NCI-H2081 (cell line): ENCODE results near the gene INSIG2.
A peak's percentile ranks its signal among the peaks of the same experiment; 100 is the strongest.

Source experiments
- DNase-seq, 2 experiments: peaks; one replicate each; lab custom pipeline; 2025; lab: John Stamatoyannopoulos, UW

Gene INSIG2

DNA sequence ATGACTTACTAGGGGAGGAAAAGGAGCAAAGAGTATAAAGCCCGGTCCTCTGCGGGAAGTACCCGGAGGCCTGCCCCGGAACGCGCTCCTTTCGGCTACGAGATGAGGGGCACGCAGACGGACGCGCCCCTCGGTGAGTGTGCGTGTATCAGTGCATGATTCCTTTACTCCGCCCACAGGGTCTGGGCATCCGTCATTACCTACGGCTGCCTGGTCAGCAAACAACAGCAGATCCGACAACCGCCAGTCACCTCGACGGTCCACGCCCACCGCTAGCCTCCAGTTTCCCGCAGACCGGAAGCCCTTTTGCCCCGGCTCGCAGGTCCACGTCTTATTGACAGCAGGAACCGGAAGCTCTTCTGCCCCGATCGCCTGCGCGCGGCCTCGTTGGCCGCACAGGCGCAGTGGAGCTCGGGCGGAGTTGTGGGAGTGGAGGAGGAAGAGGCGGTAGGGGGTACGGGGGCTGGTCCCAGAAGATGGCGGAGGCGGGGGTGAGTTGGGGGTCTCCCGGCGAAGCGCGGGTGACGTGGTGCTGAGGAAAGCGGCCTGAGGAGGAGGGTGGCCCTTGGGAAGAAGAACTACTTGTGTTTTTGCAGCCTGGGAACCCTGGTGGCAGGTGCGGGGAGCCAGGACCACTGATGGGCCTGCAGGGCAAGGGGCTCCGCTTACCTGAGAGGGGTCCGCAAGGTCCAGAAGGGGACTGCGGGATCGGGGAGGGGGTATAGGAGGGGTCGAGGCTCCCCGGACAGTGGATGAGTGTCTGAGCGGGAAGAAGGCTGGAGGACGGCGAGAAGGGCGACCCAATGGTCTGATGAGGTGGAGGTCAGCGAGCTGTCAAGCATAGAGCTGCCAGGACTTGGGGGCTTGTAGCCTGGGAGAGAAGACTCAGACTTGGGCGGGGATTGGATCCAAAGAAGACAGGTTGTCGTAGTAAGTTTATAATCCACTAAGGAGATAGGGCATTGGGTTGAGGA is at the start of gene INSIG2:
Gene INSIG2 (plus strand): TSS at position 421 of the 974 bp plus-strand sequence. CDS start 8,086 bp downstream, outside the sequence.
- peak; percentile 95 to 98 for DNase-seq

DNA sequence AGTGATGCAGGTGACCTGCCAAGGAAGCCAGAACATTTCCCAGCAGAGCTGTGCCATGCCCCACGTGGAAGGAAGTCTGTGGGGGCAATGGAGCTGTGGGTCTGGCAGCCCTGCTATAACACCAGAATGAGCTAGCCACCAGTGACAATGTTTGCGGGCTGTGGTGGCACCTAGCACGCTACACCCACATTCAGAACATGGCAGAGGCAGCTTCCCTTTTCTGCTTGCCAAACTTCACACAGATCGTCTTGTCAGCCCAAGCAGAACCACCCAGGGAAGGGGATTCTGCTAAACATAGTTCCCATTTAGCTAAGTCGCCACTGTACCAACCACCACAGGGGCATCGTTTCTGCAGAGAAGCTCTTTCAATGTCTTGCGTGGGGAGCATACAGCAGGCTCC is 47.4 kb upstream of the INSIG2 start:
- DNase-seq, result no peak

DNA sequence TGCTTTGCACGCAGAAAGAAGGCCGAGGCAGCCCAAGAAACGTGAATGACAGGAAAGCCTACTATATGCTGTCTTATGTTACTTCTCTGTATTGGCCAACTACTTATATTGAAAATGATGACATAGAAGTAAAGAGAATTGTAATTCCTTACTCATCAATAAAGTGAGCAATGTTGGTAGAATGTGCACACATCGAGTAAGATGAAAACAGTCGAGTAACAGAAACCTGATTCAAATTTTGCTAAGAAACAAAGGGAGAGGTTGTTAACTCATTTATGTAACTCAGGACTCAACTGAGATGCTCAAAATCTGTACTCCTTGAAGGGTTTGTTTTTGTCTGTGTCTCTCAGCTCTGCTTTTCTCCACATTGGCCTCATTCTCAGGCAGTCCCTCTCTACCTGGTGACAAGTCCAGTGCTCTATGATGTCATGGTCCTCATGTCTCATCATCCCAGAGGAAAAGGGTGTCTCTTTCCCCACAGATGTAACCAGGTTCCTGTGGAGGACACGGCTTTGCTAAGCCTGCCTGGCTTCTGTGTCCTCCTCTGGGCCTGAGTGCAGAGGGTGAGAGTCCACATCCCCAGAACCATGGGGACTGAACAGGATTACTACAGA is 44.1 kb upstream of the INSIG2 start:
- DNase-seq, result no peak

- no peak for DNase-seq
Observed at GRCh38 chr2:118044854-118045253, 43.4 kb upstream of the INSIG2 start.

DNA sequence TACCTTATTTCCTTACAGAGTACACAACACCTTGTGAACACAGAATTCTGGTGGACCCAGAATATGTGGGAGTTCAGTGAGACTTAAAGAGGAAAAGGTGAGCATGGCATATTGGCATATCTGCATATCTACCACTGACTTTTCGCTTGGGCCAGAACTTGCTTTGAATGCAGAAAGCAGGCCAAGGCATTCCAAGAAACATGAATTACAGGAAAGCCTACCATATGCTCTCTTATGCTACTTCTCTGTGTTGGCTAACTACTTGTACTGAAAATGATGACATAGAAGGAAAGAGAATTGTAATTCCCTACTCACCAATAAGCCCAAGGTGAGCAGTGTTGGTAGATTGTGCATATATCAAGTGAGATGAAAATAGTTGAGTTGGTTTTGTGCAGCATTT is 43.0 kb upstream of the INSIG2 start:
- no peak for DNase-seq

GRCh38 chr2:118046634-118047210 is 41.5 kb upstream of the INSIG2 start:
- peak; percentile 25 to 45 for DNase-seq

DNA sequence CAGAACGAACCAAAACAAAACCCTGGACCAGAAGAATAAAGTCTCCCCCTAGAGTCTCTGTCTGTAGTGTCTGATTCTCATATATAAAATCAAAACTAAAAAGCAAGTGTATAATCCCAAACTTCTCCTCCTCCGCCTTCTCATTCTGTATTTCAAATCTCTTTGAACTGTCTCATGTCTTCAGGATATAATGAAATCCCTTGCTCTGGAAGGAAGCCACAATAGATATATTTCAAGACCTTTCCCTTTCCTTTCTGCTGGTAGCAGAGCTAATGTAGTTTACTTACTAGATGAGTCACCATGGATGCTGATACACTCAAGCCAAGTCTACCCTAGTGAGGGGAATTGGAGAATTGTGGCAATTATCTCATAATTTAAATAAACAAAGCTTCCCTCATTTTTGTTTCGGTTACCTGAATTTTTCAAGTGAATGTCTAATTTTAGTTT is 40.9 kb upstream of the INSIG2 start:
- DNase-seq, result no peak

GRCh38 chr2:118048401-118048800 is 39.9 kb upstream of the INSIG2 start:
- DNase-seq, result no peak

DNA sequence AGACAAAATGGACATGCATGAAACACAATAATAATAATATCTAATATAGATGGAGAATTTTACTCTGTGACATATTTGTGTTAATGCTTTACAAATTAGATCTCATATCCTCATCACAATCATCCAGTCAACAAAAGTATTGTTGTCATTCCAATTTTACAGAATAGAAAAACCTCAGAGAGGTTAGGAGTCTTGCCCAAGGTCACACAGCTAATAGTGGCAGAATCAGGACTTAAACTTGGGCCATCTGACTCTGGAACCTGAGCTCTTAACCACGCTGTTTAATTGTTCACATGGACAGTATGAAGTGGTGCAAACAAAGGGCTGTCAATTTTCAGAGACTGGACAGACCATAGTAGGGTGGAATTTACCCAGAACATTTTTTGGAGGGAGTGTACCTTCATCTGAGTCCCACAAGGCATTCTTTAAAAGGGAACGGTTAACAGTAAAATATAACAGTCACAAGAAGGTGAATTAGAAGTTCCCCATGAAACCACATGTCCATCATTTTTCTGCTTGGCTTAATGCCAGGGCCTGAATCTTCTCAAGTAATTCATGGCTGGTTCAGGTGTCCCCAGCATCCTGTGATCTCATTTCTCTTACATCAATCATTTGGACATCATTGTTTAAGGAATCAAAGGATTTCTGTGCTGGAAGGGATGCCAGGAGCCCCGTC is 39.0 kb upstream of the INSIG2 start:
- DNase-seq, result no peak

GRCh38 chr2:118049816-118050140 is 38.5 kb upstream of the INSIG2 start:
- no peak for DNase-seq

GRCh38 chr2:118050386-118050785 is 37.9 kb upstream of the INSIG2 start:
- peak in 1 of 2 experiments; percentile 13 for DNase-seq

DNA sequence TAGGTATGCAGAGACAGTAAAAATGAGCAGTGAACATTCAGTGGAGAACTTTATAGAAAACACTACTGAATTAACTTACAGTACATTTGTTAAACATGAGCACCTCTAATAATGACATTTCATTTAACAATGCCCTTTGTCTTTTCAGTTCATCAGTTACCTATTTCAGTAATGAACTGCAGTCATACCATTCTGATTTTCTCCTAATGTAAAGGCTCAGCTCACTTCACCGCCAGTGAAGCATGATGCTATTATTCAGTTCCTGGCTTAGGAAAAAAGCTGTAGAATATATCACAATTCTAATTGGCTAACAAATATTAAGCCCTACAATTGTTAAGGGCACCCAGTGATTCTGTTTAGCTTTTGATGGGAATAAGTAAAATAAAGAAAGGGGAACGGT is 37.3 kb upstream of the INSIG2 start:
- DNase-seq, result no peak

- DNase-seq, result no peak
Observed at GRCh38 chr2:118051826-118052358, 36.4 kb upstream of the INSIG2 start.

DNA sequence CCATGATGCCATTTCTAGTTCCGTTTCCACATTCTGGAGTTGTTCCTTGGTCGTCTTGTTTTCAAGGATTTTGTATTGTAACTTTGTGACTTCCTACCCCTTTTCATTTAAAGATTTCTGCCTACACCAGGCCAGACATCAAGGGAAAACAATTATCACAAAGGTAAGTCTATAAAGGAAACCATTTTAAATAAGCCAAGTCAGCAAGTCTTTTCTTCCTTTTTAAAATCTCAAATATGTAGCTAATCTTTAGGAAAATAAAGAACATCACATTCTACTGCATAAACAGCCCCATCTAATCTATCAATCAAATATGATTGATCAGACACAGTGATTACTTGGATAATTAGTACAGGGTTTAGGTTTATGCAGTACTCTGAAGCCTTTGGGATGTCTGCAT is 35.8 kb upstream of the INSIG2 start:
- no peak for DNase-seq

- no peak for DNase-seq
Observed at GRCh38 chr2:118053681-118054080, 34.6 kb upstream of the INSIG2 start.

GRCh38 chr2:118054213-118055008 is 33.9 kb upstream of the INSIG2 start:
- DNase-seq, result no peak

- no peak for DNase-seq
Observed at GRCh38 chr2:118055512-118056164, 32.6 kb upstream of the INSIG2 start.

DNA sequence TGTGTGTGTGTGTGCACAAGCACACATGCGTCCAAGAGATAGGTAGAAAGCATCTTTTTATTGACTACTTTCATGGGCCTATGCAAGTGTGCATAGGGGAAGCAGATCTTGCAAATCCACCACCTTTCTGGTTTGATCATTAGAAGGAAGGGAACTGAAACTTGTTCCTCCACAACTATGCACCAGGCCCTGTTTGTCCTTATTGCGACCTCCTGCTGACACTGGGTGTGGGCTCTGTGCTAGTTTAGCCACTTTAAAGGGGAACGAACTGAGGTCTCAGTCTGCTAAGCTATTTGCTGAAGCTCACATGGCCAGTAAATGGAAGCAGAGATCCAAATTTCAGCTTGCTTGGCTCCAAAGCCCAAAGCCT is 32.1 kb upstream of the INSIG2 start:
- DNase-seq, result no peak

GRCh38 chr2:118056801-118057200 is 31.5 kb upstream of the INSIG2 start:
- no peak for DNase-seq

- DNase-seq, result no peak
Observed at GRCh38 chr2:118058951-118059350, 29.3 kb upstream of the INSIG2 start.
